Right atrium auricular region (tissue), 2 donors: ENCODE measurements around the gene TTC28. TPM values are rescaled to one million over a fixed set of nuclear protein-coding genes. Genes with fewer than 3 reads are reported as not detected.
"Not testable (repeated sequence)": the region's sequence is repeated elsewhere in the genome, so short reads cannot be mapped to it uniquely, and the experiment has no call there.

Source experiments
- DNase-seq: peaks from one replicate; pipeline ENCODE4 v3.0.0-alpha.2; 2019; ENCODE audit warnings: low spot score
- H3K27ac ChIP-seq, 2 donors: fragments of 200-600 bp; sonication (generic); 1 replicate in 1 of 2; 2 replicates in 1 of 2; pipeline ENCODE4 v1.5.1; 2016 to 2019
- H3K27me3 ChIP-seq, 2 donors: fragments of 200-600 bp; sonication (generic); one replicate each; pipeline versions ENCODE4 v1.5.1 to v1.6.0; 2017 to 2019
- H3K36me3 ChIP-seq: fragments of 200-600 bp; sonication (generic); one replicate; pipeline ENCODE4 v1.5.1; 2016
- H3K4me1 ChIP-seq, 2 donors: fragments of 200-600 bp; sonication (generic); one replicate each; pipeline versions ENCODE4 v1.5.1 to v1.6.0; 2017 to 2019
- H3K4me3 ChIP-seq, 2 donors: fragments of 200-600 bp; sonication (generic); 1 replicate in 1 of 2; 2 replicates in 1 of 2; pipeline ENCODE4 v1.5.1; 2017 to 2019; ENCODE audit warnings: mild to moderate bottlenecking in 1 of 2, moderate library complexity in 1 of 2
- H3K9me3 ChIP-seq, 2 donors: fragments of 200-600 bp; sonication (generic); one replicate each; pipeline ENCODE4 v1.5.1; 2019
- total RNA-seq, 2 donors: library from RNA; depleted of rRNA; stranded (reverse); fragments of >200 nt; gene quantifications; one replicate each; pipeline ENCODE4 v1.1.0, GENCODE V29; 2016
- TF ChIP-seq, protein P1 (sequence below), 2 donors: fragments of 200-600 bp; sonication (generic); IDR thresholded peaks; one replicate each; pipeline ENCODE4 v1.5.1; 2019; ENCODE audit warnings: antibody characterized with exemption in 2 of 2

Gene TTC28
- total RNA-seq, 2 donors from 2014 or later: 22.1 to 22.3 TPM

DNA sequence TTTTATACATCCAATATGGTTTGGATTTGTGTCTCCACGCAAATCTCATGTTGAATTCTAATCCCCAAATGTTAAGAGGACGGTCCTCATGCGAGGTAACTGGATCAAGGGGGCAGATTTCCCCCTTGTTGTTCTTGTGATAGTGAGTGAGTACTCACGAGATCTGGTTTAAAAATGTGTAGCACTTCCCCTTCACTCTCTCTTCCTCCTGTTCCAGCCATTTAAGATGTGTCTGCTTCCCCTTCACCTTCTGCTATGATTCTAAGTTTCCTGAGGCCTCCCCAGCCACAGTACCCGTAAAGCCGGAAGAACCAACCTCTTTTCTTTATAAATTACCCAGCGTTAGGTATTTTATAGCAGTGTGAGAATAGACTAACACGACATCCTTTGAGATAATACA, 98.6 kb downstream of the TTC28 start:
- Histone ChIP-seq H3K4me1 (no peaks in the 10 kb centered on the region), H3K27ac (no peak overlapping the region), H3K27me3 (no peaks in the 10 kb centered on the region), H3K9me3 (no peaks in the 10 kb centered on the region), H3K36me3 (no peaks in the 10 kb centered on the region), H3K4me3 (no peak overlapping the region)
- TF ChIP-seq, protein P1, sequence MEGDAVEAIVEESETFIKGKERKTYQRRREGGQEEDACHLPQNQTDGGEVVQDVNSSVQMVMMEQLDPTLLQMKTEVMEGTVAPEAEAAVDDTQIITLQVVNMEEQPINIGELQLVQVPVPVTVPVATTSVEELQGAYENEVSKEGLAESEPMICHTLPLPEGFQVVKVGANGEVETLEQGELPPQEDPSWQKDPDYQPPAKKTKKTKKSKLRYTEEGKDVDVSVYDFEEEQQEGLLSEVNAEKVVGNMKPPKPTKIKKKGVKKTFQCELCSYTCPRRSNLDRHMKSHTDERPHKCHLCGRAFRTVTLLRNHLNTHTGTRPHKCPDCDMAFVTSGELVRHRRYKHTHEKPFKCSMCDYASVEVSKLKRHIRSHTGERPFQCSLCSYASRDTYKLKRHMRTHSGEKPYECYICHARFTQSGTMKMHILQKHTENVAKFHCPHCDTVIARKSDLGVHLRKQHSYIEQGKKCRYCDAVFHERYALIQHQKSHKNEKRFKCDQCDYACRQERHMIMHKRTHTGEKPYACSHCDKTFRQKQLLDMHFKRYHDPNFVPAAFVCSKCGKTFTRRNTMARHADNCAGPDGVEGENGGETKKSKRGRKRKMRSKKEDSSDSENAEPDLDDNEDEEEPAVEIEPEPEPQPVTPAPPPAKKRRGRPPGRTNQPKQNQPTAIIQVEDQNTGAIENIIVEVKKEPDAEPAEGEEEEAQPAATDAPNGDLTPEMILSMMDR (IDR thresholded peaks at IDR 0.05): no peak
- DNase-seq: no peak

DNA sequence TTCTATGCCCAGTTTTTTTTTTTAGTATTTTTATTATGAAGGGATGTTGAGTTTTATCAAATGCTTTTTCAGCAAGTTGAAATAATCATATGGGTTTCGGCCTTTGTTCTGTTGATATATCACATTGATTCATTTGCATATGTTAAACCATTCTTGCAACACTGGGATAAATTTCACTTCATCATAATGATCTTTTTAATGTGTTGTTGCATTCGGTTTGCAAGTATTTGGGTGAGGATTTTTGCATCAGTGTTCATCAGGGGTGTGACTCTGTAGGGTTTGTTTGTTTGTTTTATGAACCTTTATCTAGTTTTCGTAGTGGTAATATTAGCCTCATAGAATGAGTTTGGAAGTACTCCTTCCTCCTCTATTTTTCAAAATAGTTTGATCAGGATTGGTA, 103.5 kb downstream of the TTC28 start:
- H3K4me3 ChIP-seq: no peak overlapping the region
- DNase-seq: no peak
- TF ChIP-seq, protein P1 (IDR thresholded peaks at IDR 0.05): no peak
- H3K27ac ChIP-seq: no peak overlapping the region
- no peaks in the 10 kb centered on the region for H3K4me1 ChIP-seq
- no peaks in the 10 kb centered on the region for H3K36me3 ChIP-seq
- H3K27me3 ChIP-seq: no peaks in the 10 kb centered on the region
- H3K9me3 ChIP-seq: no peaks in the 10 kb centered on the region

DNA sequence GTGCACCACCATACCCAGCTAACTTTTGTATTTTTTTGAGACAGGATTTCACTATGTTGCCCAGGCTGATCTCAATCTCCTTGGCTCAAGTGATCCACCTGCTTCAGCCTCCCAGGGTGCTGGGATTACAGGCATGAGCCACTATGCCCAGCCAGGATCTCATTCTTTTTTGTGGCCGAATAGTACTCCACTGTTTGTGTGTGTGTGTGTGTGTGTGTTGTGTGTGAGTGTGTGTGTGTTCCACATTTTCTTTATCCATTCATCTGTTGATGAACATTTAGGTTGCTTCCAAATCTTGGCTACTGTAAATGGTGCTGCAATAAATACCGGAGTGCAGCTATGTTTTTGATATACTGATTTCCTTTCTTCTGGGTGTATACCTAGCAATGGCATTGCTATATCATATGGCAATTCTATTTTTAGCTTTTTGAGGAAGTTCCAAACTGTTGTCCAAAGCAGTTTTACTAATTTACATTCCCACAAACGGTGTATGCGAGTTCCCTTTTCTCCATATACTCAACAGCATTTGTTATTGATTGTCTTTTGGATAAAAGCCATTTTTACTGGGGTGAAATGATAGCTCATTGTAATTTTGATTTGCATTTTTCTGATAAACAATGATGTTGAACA, 105.4 kb downstream of the TTC28 start:
- DNase-seq: no peak
- H3K9me3 ChIP-seq: no peaks in the 10 kb centered on the region
- TF ChIP-seq, protein P1 (IDR thresholded peaks at IDR 0.05): no peak

DNA sequence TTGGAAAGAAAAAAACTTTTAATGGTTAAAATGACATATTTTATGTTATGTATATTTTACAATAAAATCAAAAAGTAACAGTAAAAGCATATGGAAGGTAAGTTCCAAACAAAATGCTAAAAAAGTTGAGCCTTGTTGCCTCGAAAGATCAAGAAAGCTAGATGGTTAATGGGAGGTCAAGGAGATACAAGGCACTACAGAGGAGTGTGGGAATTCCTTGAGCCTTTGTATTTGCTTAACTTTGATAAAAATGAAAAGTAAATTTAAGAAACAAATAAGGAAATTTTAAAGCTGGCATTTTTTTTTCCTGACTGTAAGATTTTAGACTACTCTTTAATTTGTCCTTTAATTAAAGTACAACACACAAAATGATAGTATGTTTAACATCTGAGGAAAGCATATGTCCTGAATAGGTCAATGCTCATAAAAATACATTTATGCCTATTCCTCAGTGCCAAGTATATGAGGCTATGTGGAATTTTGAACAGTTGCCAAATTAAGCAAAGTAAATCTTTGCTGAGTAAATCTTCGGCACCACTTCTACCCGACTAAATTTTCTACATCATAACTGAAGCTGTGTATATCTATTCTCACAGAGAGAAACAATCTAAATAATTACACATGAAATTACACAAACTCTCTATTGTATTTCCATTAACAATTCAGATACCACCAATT, 108.8 kb downstream of the TTC28 start:
- Histone ChIP-seq H3K27me3 (no peaks in the 10 kb centered on the region), H3K9me3 (no peaks in the 10 kb centered on the region), H3K27ac (no peak overlapping the region), H3K4me3 (no peak overlapping the region), H3K4me1 (no peaks in the 10 kb centered on the region), H3K36me3 (no peaks in the 10 kb centered on the region)
- DNase-seq: no peak
- TF ChIP-seq, protein P1 (IDR thresholded peaks at IDR 0.05): no peak

More for the DNA sequence above, 105.4 kb downstream of the TTC28 start:
- no peak overlapping the region for H3K27ac ChIP-seq
- no peaks in the 10 kb centered on the region for H3K27me3 ChIP-seq
- H3K36me3 ChIP-seq: no peaks in the 10 kb centered on the region
- H3K4me3 ChIP-seq: no peak overlapping the region
- H3K4me1 ChIP-seq: no peaks in the 10 kb centered on the region

DNA sequence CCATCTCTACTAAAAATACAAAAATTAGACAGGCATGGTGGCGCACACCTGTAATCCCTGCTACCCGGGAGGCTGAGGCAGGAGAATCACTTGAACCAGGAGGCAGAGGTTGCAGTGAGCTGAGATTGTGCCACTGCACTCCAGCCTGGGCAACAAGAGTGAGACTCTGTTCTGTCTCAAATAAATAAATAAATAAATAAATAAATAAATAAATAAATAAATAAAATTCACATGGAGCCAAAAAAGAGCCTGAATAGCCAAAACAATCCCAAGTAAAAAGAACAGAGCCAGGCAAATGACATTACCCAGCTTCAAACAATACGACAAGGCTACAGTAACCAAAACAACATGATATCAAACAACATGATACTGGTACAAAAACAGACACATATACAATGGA, 110.7 kb downstream of the TTC28 start:
- H3K4me1 ChIP-seq, H3K27me3 ChIP-seq, DNase-seq, H3K27ac ChIP-seq, H3K9me3 ChIP-seq, H3K4me3 ChIP-seq, H3K36me3 ChIP-seq: not testable (repeated sequence)

DNA sequence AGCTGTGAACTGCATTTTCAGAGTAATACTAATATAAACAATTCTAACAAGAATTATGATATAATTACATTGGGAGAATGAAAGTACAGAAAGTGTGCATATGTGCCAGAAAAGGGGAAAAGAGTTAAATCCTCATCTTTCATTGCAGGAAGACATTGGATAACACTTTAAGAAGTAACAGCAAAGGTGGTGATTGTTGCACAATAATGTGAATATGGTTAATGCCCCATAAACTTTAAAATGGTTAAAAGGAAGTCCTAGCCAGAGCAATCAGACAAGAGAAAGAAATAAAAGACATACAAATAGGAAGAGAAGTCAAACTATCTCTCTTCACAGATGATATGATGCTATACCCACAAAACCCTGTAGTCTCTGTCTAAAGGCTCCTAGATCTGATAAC, 111.5 kb downstream of the TTC28 start:
- Histone ChIP-seq H3K27ac (no peak overlapping the region), H3K27me3 (no peaks in the 10 kb centered on the region), H3K9me3 (no peaks in the 10 kb centered on the region), H3K4me3 (no peak overlapping the region), H3K36me3 (no peaks in the 10 kb centered on the region), H3K4me1 (no peaks in the 10 kb centered on the region)
- TF ChIP-seq, protein P1 (IDR thresholded peaks at IDR 0.05): no peak
- no peak for DNase-seq

DNA sequence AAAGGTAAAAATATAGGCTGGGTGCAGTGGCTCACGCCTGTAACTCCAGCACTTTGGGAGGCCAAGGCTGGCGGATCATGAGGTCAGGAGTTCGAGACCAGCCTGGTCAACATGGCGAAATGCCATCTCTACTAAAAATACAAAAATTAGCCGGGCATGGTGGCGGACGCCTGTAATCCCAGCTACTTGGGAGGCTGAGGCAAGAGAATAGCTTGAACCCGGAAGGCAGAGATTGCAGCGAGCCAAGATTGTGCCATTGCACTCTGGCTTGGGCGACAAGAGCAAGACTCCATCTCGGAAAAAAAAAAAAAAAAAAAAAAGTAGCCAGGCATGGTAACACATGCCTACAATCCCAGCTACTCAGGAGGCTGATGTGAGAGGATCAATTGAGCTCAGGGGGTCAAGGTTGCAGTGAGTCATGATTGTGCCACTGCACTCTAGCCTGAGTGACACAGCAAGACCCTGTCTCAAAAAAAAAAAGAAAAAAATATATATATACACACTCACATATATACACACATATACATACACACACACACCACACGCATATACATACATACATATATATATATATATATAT, 112.6 kb downstream of the TTC28 start:
- not testable (repeated sequence) for H3K27ac ChIP-seq, H3K4me3 ChIP-seq, H3K36me3 ChIP-seq, DNase-seq, H3K4me1 ChIP-seq, H3K27me3 ChIP-seq, H3K9me3 ChIP-seq
